Measurements from ENCODE around the gene HOXC13. TPM values are rescaled to one million over a fixed set of nuclear protein-coding genes. Genes with fewer than 3 reads are reported as not detected.

The HOXC13 gene
- polyA plus RNA-seq, 1 donor (not counting 4 experiments of a cell fraction or from before 2014, with no cell fraction given), result 4.8 TPM

GRCh38 chr12:53956914-53957536 is 18.4 kb downstream of the HOXC13 start:
- H2AFZ ChIP-seq (ENCODE audit: control insufficient read depth, low read length), result no peak overlapping the region
- no peaks in the 10 kb centered on the region for H3K9me3 ChIP-seq (ENCODE audit: control insufficient read depth, low read depth, low read length)
- dilution Hi-C loops (cut with MboI; ENCODE audit: extremely low pct_ligation_motif_present, low sequenced_read_pairs), result no loop called here
- no peaks in the 10 kb centered on the region for H4K20me1 ChIP-seq (ENCODE audit: control insufficient read depth, extremely low read depth, insufficient read depth, low read length)
- no peaks in the 10 kb centered on the region for H3K9me1 ChIP-seq (ENCODE audit: control insufficient read depth, extremely low read depth, insufficient read depth, low read length)
- H3K36me3 ChIP-seq (ENCODE audit: control insufficient read depth in 2 of 2, extremely low read depth in 1 of 2, insufficient read depth in 2 of 2, low read length in 2 of 2), result no peaks in the 10 kb centered on the region
- peaks cover 28% of the 10 kb centered on the region for H3K4me1 ChIP-seq (ENCODE audit: control insufficient read depth, extremely low read depth, insufficient read depth, low read length)
- no peaks in the 10 kb centered on the region for H3K79me2 ChIP-seq (ENCODE audit: control insufficient read depth, insufficient read depth, low read length)
- FAIRE-seq (no peak), DNase-seq (ENCODE audit: low read depth, low spot score) (no peak)
- H3K27me3 ChIP-seq (ENCODE audit: control insufficient read depth, extremely low read depth, insufficient read depth, low read length), result peaks cover 80% of the 10 kb centered on the region
- H3K4me2 ChIP-seq (ENCODE audit: control insufficient read depth, extremely low read depth, insufficient read depth, low read depth, low read length), result peak overlapping the region; percentile 85
- H3K9ac ChIP-seq (ENCODE audit: control insufficient read depth, extremely low read depth, insufficient read depth, low read length), result no peak overlapping the region
- H3K27ac ChIP-seq (ENCODE audit: control insufficient read depth, insufficient read depth, low read length), result no peak overlapping the region
- no peak for TF ChIP-seq CTCF (optimal IDR thresholded peaks at IDR 0.05 in 1 of 3, IDR thresholded peaks at IDR 0.05 in 1 of 3, conservative IDR thresholded peaks at IDR 0.05 in 1 of 3; ENCODE audit: extremely low read depth in 1 of 3, insufficient read depth in 2 of 3, low read length in 3 of 3)
- no peak for TF ChIP-seq EZH2 (IDR thresholded peaks at IDR 0.05; ENCODE audit: low read length)
- no peak overlapping the region for H3K4me3 ChIP-seq (ENCODE audit: control insufficient read depth in 2 of 3, extremely low read depth in 1 of 3, insufficient read depth in 2 of 3, low read depth in 1 of 3, low read length in 3 of 3)

GRCh38 chr12:53958128-53958527 is 19.5 kb downstream of the HOXC13 start:
- Histone ChIP-seq H3K9me3 (ENCODE audit: control insufficient read depth, low read depth, low read length) (no peaks in the 10 kb centered on the region), H3K36me3 (ENCODE audit: control insufficient read depth in 2 of 2, extremely low read depth in 1 of 2, insufficient read depth in 2 of 2, low read length in 2 of 2) (no peaks in the 10 kb centered on the region), H3K4me2 (ENCODE audit: control insufficient read depth, extremely low read depth, insufficient read depth, low read depth, low read length) (no peak overlapping the region), H3K9me1 (ENCODE audit: control insufficient read depth, extremely low read depth, insufficient read depth, low read length) (no peaks in the 10 kb centered on the region), H3K79me2 (ENCODE audit: control insufficient read depth, insufficient read depth, low read length) (no peaks in the 10 kb centered on the region), H3K4me1 (ENCODE audit: control insufficient read depth, extremely low read depth, insufficient read depth, low read length) (peaks cover 26% of the 10 kb centered on the region), H3K9ac (ENCODE audit: control insufficient read depth, extremely low read depth, insufficient read depth, low read length) (no peak overlapping the region), H3K27me3 (ENCODE audit: control insufficient read depth, extremely low read depth, insufficient read depth, low read length) (peaks cover 69% of the 10 kb centered on the region), H3K27ac (ENCODE audit: control insufficient read depth, insufficient read depth, low read length) (no peak overlapping the region), H3K4me3 (ENCODE audit: control insufficient read depth in 2 of 3, extremely low read depth in 1 of 3, insufficient read depth in 2 of 3, low read depth in 1 of 3, low read length in 3 of 3) (no peak overlapping the region), H4K20me1 (ENCODE audit: control insufficient read depth, extremely low read depth, insufficient read depth, low read length) (no peaks in the 10 kb centered on the region), H2AFZ (ENCODE audit: control insufficient read depth, low read length) (no peak overlapping the region)
- no peak for DNase-seq (ENCODE audit: low read depth, low spot score)
- TF ChIP-seq EZH2 (IDR thresholded peaks at IDR 0.05; ENCODE audit: low read length) (peak; percentile 37), CTCF (optimal IDR thresholded peaks at IDR 0.05 in 1 of 3, IDR thresholded peaks at IDR 0.05 in 1 of 3, conservative IDR thresholded peaks at IDR 0.05 in 1 of 3; ENCODE audit: extremely low read depth in 1 of 3, insufficient read depth in 2 of 3, low read length in 3 of 3) (no peak)
- dilution Hi-C loops (cut with MboI; ENCODE audit: extremely low pct_ligation_motif_present, low sequenced_read_pairs), result no loop called here
- no peak for FAIRE-seq

Measured in keratinocyte (primary cell).